GM11168 (cell line): ENCODE measurements around the gene POC5.
"Not testable (repeated sequence)": the region's sequence is repeated elsewhere in the genome, so short reads cannot be mapped to it uniquely, and the experiment has no call there.

ENCODE experiments used
- in situ Hi-C: fragments of 300-500 bp; cut with MboI; formaldehyde crosslinking; loops from one replicate; pipeline ENCODE4 v1.12.0; 2022; ENCODE audit warnings: low sequenced_read_pairs; ENCODE audit not compliant: unreplicated experiment

Gene POC5

GRCh38 chr5:75717082-75717922, at the start of gene POC5:
POC5 (minus strand) TSS chr5:75717437; CDS start chr5:75712937, 4,500 bp downstream.
- in situ Hi-C loops, result no loop called here

- in situ Hi-C loops, result no loop called here
Observed at GRCh38 chr5:75758116-75758515, 40.9 kb upstream of the POC5 start.

GRCh38 chr5:75756981-75757380, 39.7 kb upstream of the POC5 start:
- in situ Hi-C loops, result no loop called here

GRCh38 chr5:75756211-75756610, 39.0 kb upstream of the POC5 start:
- in situ Hi-C loops, result no loop called here

- in situ Hi-C loops, result no loop called here
Observed at GRCh38 chr5:75753182-75753581, 35.9 kb upstream of the POC5 start.

- in situ Hi-C loops, result no loop called here
Observed at GRCh38 chr5:75744355-75744754, 27.1 kb upstream of the POC5 start.

- in situ Hi-C loops, result no loop called here
Observed at GRCh38 chr5:75736273-75736672, 19.0 kb upstream of the POC5 start.

GRCh38 chr5:75734913-75735789, 17.9 kb upstream of the POC5 start:
- in situ Hi-C loops, result no loop called here

- in situ Hi-C loops, result no loop called here
Observed at GRCh38 chr5:75733767-75734166, 16.5 kb upstream of the POC5 start.

- in situ Hi-C loops, result not testable (repeated sequence)
Observed at GRCh38 chr5:75731515-75731914, 14.3 kb upstream of the POC5 start.

GRCh38 chr5:75729321-75729720, 12.1 kb upstream of the POC5 start:
- in situ Hi-C loops, result no loop called here

- in situ Hi-C loops, result no loop called here
Observed at GRCh38 chr5:75727931-75728330, 10.7 kb upstream of the POC5 start.

GRCh38 chr5:75726224-75726623, 9.0 kb upstream of the POC5 start:
- in situ Hi-C loops, result not testable (repeated sequence)

GRCh38 chr5:75723378-75723777, 6.1 kb upstream of the POC5 start:
- in situ Hi-C loops, result no loop called here

- in situ Hi-C loops, result no loop called here
Observed at GRCh38 chr5:75721573-75721972, 4.3 kb upstream of the POC5 start.

- in situ Hi-C loops, result no loop called here
Observed at GRCh38 chr5:75720882-75721281, 3.6 kb upstream of the POC5 start.

GRCh38 chr5:75716715-75717081, 539 bp downstream of the POC5 start:
- in situ Hi-C loops, result no loop called here

- in situ Hi-C loops, result no loop called here
Observed at GRCh38 chr5:75712091-75712490, 5.1 kb downstream of the POC5 start.

- in situ Hi-C loops, result no loop called here
Observed at GRCh38 chr5:75711151-75711550, 6.1 kb downstream of the POC5 start.

GRCh38 chr5:75710637-75711036, 6.6 kb downstream of the POC5 start:
- in situ Hi-C loops, result no loop called here

GRCh38 chr5:75707911-75708509, 9.2 kb downstream of the POC5 start:
- in situ Hi-C loops, result no loop called here
